Left renal pelvis (tissue), 4 donors: Measurements from ENCODE around the gene TCF20. TPM values are rescaled to one million over a fixed set of nuclear protein-coding genes. Genes with fewer than 3 reads are reported as not detected.

Experiments used
- DNase-seq, 4 donors: peaks; one replicate each; pipeline ENCODE4 v3.0.0-alpha.2; 2013; ENCODE audit warnings: low read depth in 4 of 4, low spot score in 3 of 4
- polyA plus RNA-seq, 4 donors: library from polyadenylated mRNA; unstranded; fragments of 120-200 nt; gene quantifications; one replicate each; pipeline ENCODE4 v1.2.1, GENCODE V29; 2013; ENCODE audit not compliant: insufficient read length in 4 of 4

Gene TCF20
- 10 to 100 TPM; 18.4 to 28.4 (median 25.4) TPM for polyA plus RNA-seq

DNA sequence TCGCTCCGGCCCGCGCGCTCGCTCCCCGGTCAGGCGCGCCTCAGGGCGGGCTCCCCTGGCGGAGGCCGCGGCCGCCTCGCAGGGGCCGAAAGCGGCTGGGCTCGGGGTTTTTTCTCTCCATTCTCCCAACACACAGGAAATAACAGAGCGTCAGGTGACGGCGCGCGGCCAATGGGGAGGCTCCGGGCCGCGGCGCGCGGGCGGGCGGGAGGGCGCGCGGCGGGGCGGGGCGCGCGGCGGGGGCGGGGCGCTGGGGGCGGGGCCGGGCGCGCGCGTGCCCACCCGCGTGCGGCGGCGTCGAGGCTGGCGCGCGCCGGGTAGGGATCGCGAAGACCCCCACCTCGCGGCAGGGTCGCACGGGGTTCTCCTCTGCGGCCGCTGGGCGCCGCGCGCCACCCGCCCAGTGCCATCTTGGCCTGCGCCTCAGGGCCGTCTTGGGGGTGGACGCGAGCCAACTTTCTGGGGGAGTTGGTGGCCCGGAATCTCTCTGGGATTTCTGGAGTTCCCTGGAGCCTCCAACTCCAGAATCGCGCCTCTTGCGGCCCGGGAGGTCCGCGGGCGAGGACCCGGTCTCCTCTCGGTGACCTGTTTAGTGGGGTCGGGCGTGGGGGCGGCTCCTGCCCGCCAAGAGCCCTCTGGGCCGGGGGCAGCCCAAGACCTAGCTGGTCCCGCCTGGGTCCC is at the start of gene TCF20:
TSS of gene TCF20 (minus strand) at position 144 of the 681 bp plus-strand sequence. CDS start 55,348 bp downstream, outside the sequence.
- DNase-seq = peak in 1 of 4 donors; percentile 73

DNA sequence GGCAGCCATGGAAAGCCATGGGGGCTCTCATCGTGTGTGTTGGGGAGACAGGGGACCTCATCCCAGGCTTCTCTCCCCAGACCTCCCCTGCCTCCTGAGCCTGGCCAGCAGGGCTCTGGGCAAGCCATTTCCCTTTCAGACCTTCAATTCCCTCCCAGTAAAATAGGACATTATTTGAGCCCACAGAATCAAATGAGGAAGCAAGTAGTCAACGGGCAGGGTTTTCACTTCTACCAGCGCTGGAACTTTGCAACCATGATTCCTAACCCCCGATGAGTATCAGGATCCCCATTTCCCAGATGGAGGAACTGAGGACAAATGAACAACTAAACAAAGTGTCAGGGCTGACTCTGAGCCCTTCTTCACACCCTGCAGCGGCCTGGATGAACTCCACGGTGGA is 48.9 kb upstream of the TCF20 start:
- no peak for DNase-seq

DNA sequence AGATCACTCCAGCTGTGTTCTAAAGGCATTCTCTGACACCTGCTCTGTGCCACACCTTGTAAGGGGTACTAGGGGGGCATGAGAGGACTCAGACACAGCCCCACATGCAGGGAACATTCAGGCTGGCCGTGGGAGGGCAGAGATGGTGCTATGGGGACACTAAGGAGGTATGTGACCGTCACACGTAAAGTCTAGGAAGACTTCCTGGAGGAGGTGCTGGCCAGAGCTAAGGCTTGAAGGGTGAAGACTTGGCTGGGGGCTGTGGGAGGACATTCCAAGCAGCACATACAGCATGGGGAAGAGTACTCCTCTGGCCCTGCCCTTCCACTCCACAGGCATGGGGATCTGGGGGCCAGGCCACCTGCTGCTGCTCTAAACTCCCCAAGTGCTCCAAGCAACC is 48.5 kb upstream of the TCF20 start:
- DNase-seq = no peak

DNA sequence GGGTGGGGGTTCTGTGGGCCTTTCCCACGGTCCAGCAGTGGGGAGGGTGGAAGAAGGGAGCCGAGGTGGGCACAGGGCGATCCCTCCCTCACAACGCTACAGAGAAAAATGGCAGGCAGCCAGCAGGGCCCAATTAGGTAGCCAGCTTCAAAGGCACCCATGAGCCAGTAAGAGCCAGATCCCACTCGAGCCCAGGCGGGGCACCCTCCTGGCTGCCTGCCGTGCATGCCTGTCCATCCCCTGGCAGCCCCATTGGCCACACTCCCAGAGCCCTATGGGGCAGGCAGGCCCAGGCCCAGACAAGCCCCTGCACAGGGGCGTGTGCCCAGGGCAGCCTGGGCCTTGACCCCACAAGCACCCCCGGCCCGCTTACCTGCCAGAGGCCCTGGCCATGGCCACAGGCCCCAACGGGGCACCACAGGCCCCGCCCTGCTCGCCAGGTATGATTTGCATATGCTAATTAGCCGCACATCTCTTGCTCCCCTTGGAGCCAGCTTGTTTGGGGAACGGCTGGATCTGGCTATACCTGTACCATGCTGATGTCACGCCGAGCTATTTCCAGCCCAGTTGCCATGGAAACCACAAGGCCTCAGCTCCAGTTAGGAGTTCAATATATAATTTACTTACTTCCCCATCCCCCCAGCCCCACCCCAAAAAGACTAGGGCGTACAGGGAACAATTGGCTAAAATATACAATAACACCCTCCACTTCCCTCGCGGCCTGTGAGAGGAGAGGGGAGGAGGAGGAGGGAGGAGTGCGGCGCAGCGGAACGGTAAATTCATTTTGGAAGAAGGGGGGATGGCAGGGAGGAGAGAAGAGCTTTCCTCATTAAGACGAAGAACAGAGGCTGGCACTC is 47.5 kb upstream of the TCF20 start:
- DNase-seq = no peak

DNA sequence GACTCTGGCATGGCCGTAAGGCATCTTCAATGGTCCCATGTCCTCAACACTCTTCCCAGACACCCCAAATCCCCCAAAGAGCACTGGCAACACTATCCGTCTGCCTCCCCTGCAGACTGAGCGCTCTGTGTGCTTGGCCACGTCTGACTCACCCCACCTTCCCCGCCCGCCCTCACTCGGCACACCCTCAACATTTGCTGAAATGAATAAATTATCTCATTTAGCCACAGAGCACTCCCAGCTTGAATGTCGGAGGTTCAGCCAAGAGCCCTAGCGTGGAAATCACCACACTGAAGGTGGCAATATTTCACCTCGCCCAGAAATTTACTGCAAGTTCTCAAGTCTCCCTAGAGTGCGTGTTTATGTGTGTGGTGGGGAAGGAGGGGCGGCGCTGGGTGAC is 46.6 kb upstream of the TCF20 start:
- no peak for DNase-seq

DNA sequence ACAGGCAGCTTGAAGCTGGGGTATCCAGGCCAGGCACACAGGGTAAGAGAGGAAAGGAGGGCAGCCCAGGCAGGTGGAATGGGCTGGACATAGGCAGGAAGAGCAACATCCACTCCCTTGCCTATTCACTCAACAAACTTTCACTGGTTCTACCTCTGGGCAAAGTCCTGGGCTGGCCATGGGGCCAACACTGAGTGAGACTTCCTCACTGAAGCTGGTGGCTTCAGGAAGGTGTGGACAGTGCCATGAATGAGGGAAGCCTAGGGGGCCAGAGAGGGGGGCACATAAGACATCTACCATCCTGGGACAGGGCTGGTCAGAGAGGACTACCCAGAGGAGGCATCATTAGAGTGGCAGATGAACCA is 44.9 kb upstream of the TCF20 start:
- no peak for DNase-seq

DNA sequence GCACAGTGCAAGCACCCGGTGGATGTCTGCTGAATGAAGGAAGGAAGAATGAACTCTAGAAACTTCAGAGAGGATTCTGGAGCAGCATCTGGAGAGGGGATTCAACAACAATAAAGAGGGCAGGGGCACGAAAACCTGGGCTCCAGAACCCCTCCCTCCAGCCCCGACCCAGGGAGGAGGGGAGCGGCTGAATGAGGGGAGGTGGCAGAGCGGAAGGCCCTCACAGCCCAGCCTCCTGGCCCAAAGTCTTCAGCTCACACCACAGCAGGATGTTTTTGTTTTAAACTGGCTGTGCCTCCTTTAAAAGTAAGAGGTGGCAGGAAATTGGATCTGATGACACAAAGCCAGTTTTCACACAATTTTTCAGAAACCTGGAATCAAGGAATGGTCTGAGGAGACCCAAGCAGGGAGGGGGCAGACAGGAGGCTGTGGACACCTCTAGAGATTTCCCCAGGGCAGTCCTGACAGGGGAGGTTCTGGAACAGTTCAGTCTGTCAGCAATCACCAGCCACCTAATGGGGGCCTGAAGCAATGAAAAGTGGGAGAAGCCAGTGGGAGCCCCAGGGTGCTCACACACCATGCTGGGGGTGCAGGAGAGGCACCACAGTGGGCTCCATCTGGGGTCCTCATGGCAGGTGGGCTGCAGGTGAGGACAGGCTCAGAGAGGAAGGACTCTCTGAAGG is 44.4 kb upstream of the TCF20 start:
- no peak for DNase-seq

DNA sequence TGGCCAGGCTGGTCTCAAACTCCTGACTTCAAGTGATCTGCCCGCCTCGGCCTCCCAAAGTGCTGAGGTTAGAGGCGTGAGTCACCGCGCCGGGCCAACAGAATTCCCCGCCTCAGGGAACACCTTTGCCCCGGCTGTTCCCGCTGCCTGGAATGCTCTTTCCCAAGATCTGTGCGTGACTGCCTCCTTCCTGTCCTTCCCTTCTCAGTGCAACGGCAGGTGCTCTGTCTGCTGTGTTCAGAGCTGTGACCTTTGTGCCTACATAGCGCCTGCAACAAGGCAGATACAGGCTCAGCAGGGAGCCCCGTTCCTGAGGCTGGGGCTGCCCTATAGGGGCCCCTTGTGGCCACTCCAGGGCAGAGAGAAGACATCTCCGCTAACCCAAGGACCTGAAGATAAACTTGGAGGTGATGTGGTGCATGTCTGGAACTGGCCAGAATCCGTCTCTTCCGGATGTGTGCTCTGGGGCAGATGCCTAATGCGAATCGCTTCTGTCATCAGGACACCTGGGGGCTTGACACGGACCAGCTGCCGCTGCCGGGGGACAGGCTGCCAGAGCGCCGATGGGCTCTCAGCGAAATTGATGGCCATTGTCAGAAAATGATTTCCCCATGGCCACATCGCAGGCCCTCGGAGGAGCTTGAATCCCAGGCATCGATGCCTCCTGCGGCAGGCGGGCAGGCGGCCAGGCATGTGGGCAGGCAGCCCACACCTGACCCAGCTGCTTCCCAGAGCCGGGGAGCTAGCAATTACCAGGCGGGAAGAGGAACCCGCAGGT is 43.5 kb upstream of the TCF20 start:
- DNase-seq = no peak

DNA sequence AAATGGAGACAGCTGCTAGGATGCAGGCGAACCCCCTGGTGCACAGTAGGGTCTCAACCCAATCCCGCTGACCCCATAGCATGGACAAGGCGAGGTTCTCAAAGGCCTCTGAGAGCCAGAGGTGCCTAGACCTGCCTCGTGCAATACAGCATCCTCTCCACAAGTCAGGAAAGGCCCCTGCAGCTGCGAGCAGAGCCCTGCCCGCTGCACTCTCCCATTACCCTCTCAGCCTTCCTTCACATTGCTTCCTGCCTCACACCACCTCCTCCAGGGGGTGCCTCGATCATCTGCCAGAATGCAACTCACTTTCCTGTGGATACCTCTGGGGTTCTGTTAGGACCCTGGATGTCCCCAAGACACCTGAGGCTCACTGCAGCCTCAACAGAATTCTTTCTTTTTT is 42.8 kb upstream of the TCF20 start:
- no peak for DNase-seq

DNA sequence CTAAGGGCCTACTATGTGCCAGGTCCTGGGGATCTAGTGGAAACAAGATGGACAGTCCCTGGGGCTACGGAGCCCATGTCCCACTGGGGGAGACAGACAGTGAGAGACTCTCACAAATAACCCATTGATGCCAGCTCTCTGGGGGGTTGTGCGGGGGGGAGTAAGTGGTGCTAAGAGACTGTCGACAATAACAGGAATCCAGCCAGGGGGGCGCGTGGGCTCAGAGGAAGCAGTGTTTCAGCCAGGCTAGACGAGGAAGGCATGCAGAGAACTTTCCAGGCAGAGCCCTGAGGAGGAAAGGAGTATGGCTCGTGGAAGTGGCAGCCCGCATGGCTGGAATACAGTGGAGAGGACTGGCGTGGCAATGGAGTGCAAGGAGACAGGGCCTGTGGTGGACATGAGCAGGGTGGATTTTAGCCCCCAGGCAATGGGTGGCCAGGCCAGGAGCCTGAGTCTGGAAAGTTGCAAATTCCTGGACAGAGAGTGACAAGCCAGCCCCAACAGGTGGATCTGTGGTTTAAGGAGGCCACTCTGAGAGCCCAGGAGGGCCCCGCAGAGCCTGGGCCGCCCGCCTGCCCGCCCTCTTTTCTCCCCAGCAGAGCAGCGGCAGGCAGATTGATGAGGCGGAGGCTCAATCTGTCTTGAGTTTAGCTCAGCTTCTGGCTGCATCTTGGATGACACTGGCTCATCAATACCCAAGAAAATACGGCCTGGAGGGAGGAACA is 40.0 kb upstream of the TCF20 start:
- DNase-seq = no peak

DNA sequence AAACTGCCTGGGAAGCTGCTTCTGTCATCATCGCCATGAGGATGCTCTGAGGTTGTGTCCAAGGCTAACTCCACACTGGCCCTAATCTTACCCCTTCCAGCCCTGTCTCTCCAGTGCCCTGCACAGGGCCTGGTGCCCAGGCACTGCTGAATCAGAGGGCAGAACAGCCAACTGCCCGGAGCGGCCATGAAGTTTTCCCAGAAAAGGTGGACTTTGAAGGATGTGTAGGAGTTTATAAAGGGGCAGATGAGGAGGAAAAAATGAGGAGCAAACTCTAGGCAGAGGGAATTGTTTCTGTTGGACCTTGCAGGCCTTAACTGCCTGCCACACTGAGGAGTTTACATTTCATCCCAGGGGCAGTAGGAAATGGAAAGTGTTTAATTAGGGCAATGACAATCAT is 39.4 kb upstream of the TCF20 start:
- DNase-seq = no peak

DNA sequence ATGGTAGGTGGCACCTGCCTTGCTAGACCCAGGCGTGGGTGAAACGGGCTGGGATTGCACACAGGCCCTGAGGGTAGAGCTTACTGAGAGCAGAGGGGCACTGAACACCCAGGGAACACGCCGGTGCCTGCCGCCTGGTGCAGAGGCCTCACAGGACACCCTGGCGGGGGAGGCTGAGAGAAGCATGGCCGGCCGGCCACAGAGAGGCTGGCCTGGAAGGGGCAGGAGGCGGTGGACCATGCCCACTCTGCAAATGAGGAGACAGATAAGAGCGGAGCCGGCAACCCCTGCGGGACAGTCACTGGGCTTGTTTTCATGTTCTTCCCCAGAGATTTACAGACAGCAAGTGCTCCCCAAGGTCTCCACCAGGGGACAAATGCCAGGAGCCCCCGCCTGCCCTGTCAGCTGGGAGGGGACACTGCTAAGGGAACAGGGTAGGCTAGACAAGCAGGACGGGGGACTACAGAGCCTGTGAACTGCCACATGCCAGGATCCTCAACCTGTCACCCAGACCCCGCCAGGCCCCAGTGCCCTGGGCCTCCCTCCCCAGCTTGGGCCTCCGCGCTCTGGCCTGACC is 38.5 kb upstream of the TCF20 start:
- no peak for DNase-seq

DNA sequence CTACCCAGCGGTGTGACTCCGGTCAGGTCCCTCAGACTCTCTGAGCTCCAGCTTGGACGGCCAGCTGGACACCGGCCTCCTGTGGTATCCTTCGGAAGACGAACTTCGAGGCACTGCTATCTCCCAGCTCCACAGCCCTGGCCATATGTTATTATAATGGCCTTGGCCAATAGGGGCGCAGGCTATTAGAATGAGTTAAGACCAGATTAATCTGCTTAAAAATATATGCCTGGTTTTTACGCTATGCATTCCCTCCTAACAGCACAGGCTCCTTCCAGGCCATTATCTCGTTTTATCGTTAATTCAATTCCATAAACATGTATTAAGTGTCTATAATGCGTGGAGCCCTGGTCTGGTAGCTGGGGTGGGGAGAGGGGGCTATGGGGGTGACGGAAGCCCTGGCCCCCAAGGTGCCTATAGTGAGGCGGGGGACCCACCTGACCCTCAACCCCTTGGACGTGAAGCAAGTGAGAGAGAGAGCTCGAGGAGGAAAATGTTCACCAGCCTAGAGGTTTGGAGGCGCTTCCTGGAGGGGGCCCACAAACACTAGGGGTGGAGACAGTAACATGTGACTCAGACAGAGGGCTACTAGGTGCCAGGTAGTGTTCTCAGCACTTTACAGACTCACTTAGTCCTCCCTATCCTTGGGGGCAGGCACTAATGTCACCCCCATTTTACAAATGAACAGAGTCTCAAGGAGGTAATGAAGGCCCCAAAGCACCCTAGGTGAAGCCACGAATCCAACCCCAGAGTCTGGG is 37.5 kb upstream of the TCF20 start:
- no peak for DNase-seq

DNA sequence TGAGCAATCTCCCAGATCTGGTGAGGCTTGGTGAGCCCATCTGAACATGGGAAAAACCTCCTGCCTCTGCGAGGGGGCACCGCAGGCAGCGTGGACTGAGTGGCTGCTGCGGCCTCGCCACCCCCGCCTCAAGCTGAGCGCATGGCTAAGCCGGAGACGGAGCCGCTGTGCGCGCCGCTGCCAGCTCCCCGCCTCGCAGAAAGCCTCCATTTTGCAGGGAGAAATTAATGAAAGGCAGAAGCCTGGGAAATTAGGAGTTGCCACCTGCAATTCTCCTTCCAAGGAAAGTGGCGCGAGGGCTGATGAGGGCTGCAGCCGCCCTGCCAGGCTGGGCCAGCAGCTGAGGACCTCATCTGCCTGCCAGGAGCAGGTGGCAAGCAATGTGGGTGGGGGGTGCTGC is 35.6 kb upstream of the TCF20 start:
- DNase-seq = no peak

DNA sequence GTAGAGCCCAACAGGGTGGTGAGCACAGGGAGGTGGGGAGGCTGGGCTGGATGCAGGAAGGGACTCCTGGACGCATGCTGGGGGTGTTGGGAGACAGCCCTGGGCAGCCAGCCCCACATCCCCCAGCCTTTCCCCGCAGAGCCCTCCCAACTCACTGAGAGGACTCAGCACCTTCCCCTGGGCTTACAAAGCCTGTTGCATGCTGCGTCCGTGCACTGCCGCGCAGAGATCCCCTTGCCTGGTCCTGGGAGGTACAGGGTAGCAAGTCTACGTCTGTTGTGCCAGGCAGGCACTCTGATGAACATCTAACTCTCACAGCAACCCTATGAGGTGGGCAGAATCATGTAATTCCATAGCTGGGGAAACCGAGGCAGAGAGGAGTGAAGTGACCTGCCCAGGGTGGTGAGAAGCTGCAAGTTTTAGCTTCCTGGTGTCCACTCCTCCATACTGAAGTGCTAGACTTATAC is 33.9 kb upstream of the TCF20 start:
- no peak for DNase-seq

DNA sequence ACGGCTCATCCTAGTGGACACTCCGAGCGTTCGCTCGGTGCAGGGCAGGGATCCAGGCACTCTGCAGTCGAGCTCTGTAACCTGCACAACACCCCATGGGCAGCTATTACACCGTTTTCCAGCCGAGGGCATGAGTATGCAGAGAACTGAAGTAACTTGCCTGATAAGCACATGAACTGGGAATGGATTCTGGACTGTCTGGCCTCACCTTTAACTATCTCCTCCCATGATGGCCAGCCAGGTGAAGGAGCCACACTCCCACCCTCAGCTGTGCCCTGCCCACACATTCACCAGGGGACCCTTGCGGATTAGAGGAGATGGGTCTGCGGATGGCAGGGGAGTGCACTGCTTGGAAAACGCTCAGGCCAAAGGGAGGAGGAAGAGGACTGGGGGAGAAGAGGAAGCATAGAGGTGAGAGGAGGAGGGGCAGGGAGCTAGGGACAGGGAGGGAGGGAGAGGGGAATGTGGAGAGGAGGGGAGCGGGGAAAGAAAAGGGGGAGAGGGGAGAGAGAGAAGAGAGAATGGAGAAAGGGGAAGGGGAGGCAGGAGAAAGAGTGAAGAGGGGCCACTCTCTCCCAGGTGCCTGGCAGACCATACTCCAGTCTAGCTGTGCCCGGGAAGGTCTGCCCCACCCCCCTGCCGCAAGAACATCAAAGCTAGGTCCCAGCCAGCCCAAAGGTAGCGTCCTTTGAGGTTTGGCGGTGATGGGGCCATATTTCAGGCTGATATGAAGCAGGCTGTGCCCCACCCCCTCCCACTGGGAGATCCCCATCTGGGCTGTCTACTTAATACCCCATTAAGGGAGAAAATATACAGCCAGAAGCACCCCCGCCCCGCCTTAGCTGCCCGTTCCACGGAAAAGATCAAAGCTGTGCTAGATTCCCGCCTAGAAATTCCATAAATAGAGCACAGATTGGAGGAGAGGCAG is 33.2 kb upstream of the TCF20 start:
- no peak for DNase-seq

DNA sequence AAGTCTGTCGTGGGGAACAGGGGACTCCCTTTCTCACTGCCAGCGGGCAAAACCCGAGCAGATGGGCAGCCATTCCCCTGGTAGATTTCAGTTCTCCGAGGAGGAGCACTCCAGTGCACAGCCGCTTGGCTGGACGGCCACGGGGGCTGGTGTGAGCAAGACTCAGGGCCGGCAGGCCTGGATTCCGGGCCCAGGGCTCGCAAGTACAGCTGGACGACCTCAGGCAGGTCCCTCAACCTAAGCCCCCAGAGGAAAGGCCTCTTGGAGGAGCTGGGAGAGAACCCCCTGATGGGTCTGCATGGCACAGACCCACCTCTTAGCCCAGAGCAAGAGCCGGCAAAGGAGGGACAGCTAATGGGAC is 31.3 kb upstream of the TCF20 start:
- DNase-seq = no peak
